ENCODE data around the gene C11orf21.
"Not testable (repeated sequence)": the region's sequence is repeated elsewhere in the genome, so short reads cannot be mapped to it uniquely, and the experiment has no call there.

Gene C11orf21

GRCh38 chr11:2301631-2302305 is at the start of gene C11orf21, which contains the start of gene TSPAN32:
Gene C11orf21, minus strand, starts transcription at chr11:2301918. Its CDS starts 110 bp downstream, at chr11:2301808.
Gene TSPAN32, plus strand, starts transcription at chr11:2302013. Its CDS starts 137 bp downstream, at chr11:2302150.
- Histone ChIP-seq H3K4me1 (ENCODE audit: control insufficient read depth, insufficient read depth, low read length) (peaks cover 25% of the 10 kb centered on the region), H3K36me3 (ENCODE audit: control insufficient read depth, insufficient read depth, low read length) (no peaks in the 10 kb centered on the region), H3K9me3 (ENCODE audit: control insufficient read depth, low read length) (no peaks in the 10 kb centered on the region), H3K4me3 (ENCODE audit: low read length) (no peak within 1 kb of the TSS), H3K9ac (ENCODE audit: low read length) (no peak within 1 kb of the TSS), H3K27me3 (ENCODE audit: control insufficient read depth, insufficient read depth, low read length) (no peaks in the 10 kb centered on the region)

DNA sequence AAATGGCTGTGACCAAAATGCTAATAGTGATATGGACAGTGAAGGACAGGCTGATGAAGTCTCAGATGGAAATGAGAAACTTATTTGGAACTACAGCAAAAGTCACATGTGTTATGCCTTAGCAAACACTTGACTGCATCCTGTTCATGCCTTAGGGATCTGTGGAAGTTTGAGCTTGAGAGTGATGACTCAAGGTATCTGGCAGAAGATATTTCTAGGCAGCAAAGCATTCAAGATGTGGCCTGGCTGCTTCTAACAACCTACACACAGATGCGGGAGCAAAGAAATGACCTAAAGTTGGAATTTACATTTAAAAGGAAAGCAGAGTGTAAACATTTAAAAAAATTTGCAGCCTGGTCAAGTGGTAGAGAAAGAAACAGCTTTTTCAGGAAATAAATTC is 47.3 kb upstream of the C11orf21 start:
- Histone ChIP-seq H3K9me3 (ENCODE audit: control insufficient read depth, low read length) (no peaks in the 10 kb centered on the region), H3K4me3 (ENCODE audit: low read length) (no peak overlapping the region), H3K4me1 (ENCODE audit: control insufficient read depth, insufficient read depth, low read length) (no peaks in the 10 kb centered on the region), H3K27me3 (ENCODE audit: control insufficient read depth, insufficient read depth, low read length) (no peaks in the 10 kb centered on the region), H3K9ac (ENCODE audit: low read length) (no peak overlapping the region), H3K36me3 (ENCODE audit: control insufficient read depth, insufficient read depth, low read length) (no peaks in the 10 kb centered on the region)

- H3K4me1 ChIP-seq (ENCODE audit: control insufficient read depth, insufficient read depth, low read length): no peaks in the 10 kb centered on the region
- H3K27me3 ChIP-seq (ENCODE audit: control insufficient read depth, insufficient read depth, low read length): no peaks in the 10 kb centered on the region
- no peaks in the 10 kb centered on the region for H3K9me3 ChIP-seq (ENCODE audit: control insufficient read depth, low read length)
- H3K4me3 ChIP-seq (ENCODE audit: low read length): no peak overlapping the region
- no peak overlapping the region for H3K9ac ChIP-seq (ENCODE audit: low read length)
- H3K36me3 ChIP-seq (ENCODE audit: control insufficient read depth, insufficient read depth, low read length): no peaks in the 10 kb centered on the region
These were observed 45.7 kb upstream of the C11orf21 start for GRCh38 chr11:2347308-2347830.

- Histone ChIP-seq H3K9me3 (ENCODE audit: control insufficient read depth, low read length) (no peaks in the 10 kb centered on the region), H3K4me1 (ENCODE audit: control insufficient read depth, insufficient read depth, low read length) (no peaks in the 10 kb centered on the region), H3K36me3 (ENCODE audit: control insufficient read depth, insufficient read depth, low read length) (no peaks in the 10 kb centered on the region), H3K4me3 (ENCODE audit: low read length) (no peak overlapping the region), H3K27me3 (ENCODE audit: control insufficient read depth, insufficient read depth, low read length) (no peaks in the 10 kb centered on the region), H3K9ac (ENCODE audit: low read length) (no peak overlapping the region)
These were observed 45.0 kb upstream of the C11orf21 start for GRCh38 chr11:2346586-2347307.

GRCh38 chr11:2346014-2346413 is 44.3 kb upstream of the C11orf21 start:
- no peak overlapping the region for H3K9ac ChIP-seq (ENCODE audit: low read length)
- no peaks in the 10 kb centered on the region for H3K27me3 ChIP-seq (ENCODE audit: control insufficient read depth, insufficient read depth, low read length)
- no peaks in the 10 kb centered on the region for H3K36me3 ChIP-seq (ENCODE audit: control insufficient read depth, insufficient read depth, low read length)
- no peaks in the 10 kb centered on the region for H3K9me3 ChIP-seq (ENCODE audit: control insufficient read depth, low read length)
- no peak overlapping the region for H3K4me3 ChIP-seq (ENCODE audit: low read length)
- H3K4me1 ChIP-seq (ENCODE audit: control insufficient read depth, insufficient read depth, low read length): no peaks in the 10 kb centered on the region

DNA sequence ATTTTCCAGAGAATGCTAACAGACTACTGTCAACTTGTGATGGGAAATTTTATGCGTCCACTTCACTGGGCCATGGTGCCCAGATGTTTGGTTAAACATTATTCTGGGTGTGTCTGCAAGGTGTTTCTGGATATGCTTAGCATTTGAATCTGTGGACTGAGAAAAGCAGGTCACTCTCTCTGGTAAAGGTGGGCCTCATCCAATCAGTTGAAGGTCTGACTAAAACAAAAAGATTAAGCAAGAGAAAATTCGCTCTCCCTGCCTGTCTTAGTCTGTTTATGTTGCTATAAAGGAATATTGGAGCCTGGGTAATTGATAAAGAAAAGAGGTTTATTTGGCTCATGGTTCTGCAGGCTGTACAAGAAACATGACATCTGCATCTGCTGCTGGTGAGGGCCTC is 43.3 kb upstream of the C11orf21 start:
- Histone ChIP-seq H3K4me1 (ENCODE audit: control insufficient read depth, insufficient read depth, low read length) (no peaks in the 10 kb centered on the region), H3K9me3 (ENCODE audit: control insufficient read depth, low read length) (no peaks in the 10 kb centered on the region), H3K9ac (ENCODE audit: low read length) (no peak overlapping the region), H3K27me3 (ENCODE audit: control insufficient read depth, insufficient read depth, low read length) (no peaks in the 10 kb centered on the region), H3K4me3 (ENCODE audit: low read length) (no peak overlapping the region), H3K36me3 (ENCODE audit: control insufficient read depth, insufficient read depth, low read length) (no peaks in the 10 kb centered on the region)

DNA sequence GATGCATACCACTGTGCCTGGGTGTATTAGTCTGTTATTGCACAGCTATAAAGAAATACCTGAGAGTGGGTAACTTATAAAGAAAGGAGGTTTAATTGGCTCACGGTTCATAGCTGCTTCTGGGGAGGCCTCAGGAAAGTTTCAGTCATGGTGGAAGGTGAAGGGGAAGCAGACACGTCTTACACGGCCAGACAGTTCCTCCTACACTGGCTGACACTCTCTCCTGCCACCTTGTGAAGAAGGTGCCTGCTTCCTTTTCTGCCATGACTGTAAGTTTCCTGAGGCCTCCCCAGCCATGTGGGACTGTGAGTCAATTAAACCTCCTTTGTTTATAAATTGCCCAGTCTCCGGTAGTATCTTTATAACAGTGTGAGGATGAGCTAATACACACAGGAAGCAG is 41.8 kb upstream of the C11orf21 start:
- no peaks in the 10 kb centered on the region for H3K36me3 ChIP-seq (ENCODE audit: control insufficient read depth, insufficient read depth, low read length)
- H3K9me3 ChIP-seq (ENCODE audit: control insufficient read depth, low read length): no peaks in the 10 kb centered on the region
- no peak overlapping the region for H3K9ac ChIP-seq (ENCODE audit: low read length)
- H3K4me3 ChIP-seq (ENCODE audit: low read length): no peak overlapping the region
- H3K27me3 ChIP-seq (ENCODE audit: control insufficient read depth, insufficient read depth, low read length): no peaks in the 10 kb centered on the region
- no peaks in the 10 kb centered on the region for H3K4me1 ChIP-seq (ENCODE audit: control insufficient read depth, insufficient read depth, low read length)

DNA sequence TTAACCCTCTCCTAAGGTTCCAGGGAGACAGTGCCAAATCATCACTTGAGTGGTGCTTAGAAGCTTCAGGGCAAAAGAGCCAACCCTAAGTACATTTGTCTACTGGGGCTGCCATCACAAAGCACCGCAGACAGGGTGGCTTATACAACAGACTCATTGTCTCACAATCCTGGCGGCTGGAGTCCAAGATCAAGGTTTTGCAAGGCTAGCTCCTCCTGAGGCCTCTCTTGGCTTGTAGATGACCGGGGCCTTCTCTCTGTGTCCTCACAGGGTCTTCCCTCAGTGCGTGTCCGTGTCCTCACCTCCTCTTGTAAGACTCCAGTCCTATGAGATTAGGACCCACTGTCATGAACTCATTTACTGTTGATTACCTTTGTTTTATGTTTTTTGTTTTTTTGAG is 41.3 kb upstream of the C11orf21 start:
- no peaks in the 10 kb centered on the region for H3K36me3 ChIP-seq (ENCODE audit: control insufficient read depth, insufficient read depth, low read length)
- no peak overlapping the region for H3K4me3 ChIP-seq (ENCODE audit: low read length)
- no peaks in the 10 kb centered on the region for H3K27me3 ChIP-seq (ENCODE audit: control insufficient read depth, insufficient read depth, low read length)
- no peak overlapping the region for H3K9ac ChIP-seq (ENCODE audit: low read length)
- H3K4me1 ChIP-seq (ENCODE audit: control insufficient read depth, insufficient read depth, low read length): no peaks in the 10 kb centered on the region
- no peaks in the 10 kb centered on the region for H3K9me3 ChIP-seq (ENCODE audit: control insufficient read depth, low read length)

DNA sequence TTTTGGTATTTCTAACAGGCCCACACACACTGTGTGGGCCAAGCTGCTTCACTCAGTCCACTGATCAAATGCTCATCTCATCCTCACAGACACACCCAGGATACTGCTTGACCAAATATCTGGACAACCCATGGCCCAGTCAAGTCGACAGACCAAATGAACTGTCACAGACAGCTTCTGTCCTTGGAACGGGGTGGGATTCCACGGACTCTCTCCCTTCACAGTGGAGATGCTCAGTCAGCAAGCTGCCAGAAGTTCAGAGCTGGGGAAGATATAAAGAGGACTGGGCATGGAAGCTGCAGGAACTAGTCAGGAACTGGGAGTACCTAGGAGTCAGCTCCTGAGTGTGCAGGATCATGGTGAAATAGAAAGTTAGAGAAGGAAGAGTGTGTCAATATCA is 40.8 kb upstream of the C11orf21 start:
- Histone ChIP-seq H3K9me3 (ENCODE audit: control insufficient read depth, low read length) (no peaks in the 10 kb centered on the region), H3K4me3 (ENCODE audit: low read length) (no peak overlapping the region), H3K9ac (ENCODE audit: low read length) (no peak overlapping the region)

DNA sequence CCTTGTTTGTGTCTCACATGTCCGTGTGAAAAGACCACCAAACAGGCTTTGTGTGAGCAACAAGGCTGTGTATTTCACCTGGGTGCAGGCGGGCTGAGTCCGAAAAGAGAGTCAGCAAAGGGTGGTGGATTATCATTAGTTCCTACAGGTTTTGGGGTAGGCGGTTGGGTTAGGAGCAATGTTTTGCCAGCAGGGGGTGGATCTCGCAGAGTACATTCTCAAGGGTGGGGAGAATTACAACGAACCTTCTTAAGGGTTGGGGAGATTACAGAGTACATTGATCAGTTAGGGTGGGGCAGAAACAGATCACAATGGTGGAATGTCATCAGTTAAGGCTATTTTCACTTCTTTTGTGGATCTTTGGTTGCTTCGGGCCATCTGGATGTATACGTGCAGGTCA is 37.0 kb upstream of the C11orf21 start:
- not testable (repeated sequence) for H3K36me3 ChIP-seq (ENCODE audit: control insufficient read depth, insufficient read depth, low read length); H3K4me3 ChIP-seq (ENCODE audit: low read length); H3K9me3 ChIP-seq (ENCODE audit: control insufficient read depth, low read length); H3K27me3 ChIP-seq (ENCODE audit: control insufficient read depth, insufficient read depth, low read length); H3K4me1 ChIP-seq (ENCODE audit: control insufficient read depth, insufficient read depth, low read length); H3K9ac ChIP-seq (ENCODE audit: low read length)

More for the DNA sequence above, 40.8 kb upstream of the C11orf21 start:
- no peaks in the 10 kb centered on the region for H3K27me3 ChIP-seq (ENCODE audit: control insufficient read depth, insufficient read depth, low read length)
- H3K4me1 ChIP-seq (ENCODE audit: control insufficient read depth, insufficient read depth, low read length): no peaks in the 10 kb centered on the region
- no peaks in the 10 kb centered on the region for H3K36me3 ChIP-seq (ENCODE audit: control insufficient read depth, insufficient read depth, low read length)

GRCh38 chr11:2335286-2335685 is 33.6 kb upstream of the C11orf21 start:
- not testable (repeated sequence) for H3K36me3 ChIP-seq (ENCODE audit: control insufficient read depth, insufficient read depth, low read length); H3K4me1 ChIP-seq (ENCODE audit: control insufficient read depth, insufficient read depth, low read length); H3K9ac ChIP-seq (ENCODE audit: low read length); H3K27me3 ChIP-seq (ENCODE audit: control insufficient read depth, insufficient read depth, low read length); H3K9me3 ChIP-seq (ENCODE audit: control insufficient read depth, low read length); H3K4me3 ChIP-seq (ENCODE audit: low read length)

GRCh38 chr11:2333486-2334205 is 31.9 kb upstream of the C11orf21 start:
- H3K27me3 ChIP-seq (ENCODE audit: control insufficient read depth, insufficient read depth, low read length); H3K9ac ChIP-seq (ENCODE audit: low read length); H3K9me3 ChIP-seq (ENCODE audit: control insufficient read depth, low read length); H3K4me1 ChIP-seq (ENCODE audit: control insufficient read depth, insufficient read depth, low read length); H3K4me3 ChIP-seq (ENCODE audit: low read length); H3K36me3 ChIP-seq (ENCODE audit: control insufficient read depth, insufficient read depth, low read length): not testable (repeated sequence)
